Mesenteric fat pad (tissue), 1 donor: ENCODE measurements around the gene TNS2. TPM values are rescaled to one million over a fixed set of nuclear protein-coding genes. Genes with fewer than 3 reads are reported as not detected.

Experiments used
- DNase-seq: peaks from one replicate; pipeline ENCODE4 v3.0.0-alpha.2; 2020; ENCODE audit warnings: low spot score
- total RNA-seq: library from RNA; stranded (reverse); fragmentation: NEBNext Ultra II Directional; extraction: Animal tissue kit (Norgen Biotek cat#: 25700); gene quantifications from one replicate; pipeline ENCODE4 v1.2.1, GENCODE V29; 2021
- donor health status: DM: yes; HTN: yes; CAD: no.

The TNS2 gene
- total RNA-seq, 1 donor from 2014 or later = 210 TPM

DNA sequence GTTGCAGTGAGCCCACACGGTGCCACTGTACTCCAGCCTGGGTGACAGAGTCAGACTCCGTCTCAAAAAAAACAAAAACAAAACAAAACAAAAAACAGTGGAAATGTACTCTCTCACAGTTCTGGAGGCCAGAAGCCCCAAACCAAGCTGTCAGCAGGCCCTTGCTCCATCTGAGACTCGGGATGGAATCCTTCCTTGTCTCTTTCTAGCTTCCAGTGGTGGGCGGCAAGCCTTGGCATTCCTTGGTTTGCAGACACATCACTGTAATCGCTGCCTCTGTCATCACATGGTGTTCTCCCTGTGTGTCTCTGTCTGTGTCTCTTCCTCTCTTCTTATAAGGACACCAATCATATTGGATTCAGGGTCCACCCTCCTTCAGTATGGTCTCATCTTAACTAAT is 6.4 kb downstream of the TNS2 start:
- DNase-seq = no peak

DNA sequence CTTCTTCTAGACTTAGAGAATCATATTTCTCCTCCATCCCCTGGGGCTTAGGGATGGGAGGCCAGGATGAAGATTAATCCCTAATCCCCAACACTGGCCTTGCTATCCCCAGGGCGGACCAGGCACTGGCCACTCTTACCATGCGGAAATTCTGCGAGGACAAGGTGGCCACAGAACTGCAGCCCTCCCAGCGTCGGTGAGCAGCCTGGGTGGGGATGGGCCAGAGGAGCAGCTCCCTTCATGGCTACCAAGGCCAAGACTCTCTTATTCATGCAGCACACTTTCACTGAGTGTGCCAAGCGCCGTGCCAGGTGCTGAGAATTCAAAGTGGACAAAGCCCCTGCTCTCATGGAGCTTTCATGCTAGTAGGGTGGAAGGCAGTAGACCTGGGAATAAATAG is 7.0 kb downstream of the TNS2 start:
- DNase-seq = peak; percentile 87

DNA sequence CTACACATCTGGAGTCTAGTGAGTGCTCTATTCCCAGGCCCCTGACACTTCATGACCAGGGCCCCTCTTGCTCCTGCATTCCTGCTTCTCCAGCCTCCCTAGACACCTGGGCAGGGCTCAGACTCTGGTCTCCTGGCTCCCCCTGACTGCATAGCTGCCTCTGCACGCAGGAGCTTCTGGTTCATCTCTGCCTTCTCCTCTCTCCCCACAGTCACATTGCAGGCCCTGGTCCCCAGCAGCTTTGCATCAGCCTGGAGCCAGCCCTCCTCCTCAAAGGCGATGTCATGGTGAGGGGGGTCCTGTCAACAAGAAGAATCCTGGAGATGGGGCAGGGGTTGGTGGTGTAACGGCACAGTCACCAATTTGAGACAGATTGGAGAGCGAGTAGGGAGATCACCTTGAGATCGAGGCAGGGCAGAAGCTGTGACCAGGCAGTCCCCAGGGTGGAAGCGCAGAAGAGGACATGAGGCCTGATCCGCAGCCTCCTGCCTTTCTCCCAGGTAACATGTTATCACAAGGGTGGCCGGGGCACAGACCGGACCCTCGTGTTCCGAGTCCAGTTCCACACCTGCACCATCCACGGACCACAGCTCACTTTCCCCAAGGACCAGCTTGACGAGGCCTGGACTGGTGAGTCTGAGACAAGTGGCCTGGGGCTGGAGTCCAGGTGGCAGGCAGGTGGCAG is 8.1 kb downstream of the TNS2 start:
- peak; percentile 85 for DNase-seq

DNA sequence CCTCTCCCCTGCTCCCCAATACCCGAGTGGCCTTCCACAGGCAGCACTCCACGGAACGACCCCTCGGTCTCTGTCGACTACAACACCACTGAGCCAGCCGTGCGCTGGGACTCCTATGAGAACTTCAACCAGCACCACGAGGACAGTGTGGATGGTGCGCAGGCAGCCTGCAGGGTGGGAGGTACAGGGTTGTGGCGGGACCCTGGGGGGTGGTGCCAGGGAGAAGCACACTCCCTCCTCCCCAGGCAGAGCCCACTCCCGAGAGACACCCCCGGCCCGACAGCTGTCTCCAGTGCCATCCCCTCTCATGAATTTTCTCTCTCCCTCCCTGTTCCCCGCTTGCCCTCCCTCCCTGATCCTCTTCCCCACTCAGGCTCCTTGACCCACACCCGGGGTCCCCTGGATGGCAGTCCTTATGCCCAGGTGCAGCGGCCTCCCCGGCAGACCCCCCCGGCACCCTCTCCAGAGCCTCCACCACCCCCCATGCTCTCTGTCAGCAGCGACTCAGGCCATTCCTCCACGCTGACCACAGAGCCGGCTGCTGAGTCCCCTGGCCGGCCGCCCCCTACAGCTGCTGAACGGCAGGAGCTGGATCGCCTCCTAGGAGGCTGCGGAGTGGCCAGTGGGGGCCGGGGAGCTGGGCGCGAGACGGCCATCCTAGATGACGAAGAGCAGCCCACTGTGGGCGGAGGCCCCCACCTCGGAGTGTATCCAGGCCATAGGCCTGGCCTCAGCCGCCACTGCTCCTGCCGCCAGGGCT is 9.0 kb downstream of the TNS2 start:
- DNase-seq = no peak

DNA sequence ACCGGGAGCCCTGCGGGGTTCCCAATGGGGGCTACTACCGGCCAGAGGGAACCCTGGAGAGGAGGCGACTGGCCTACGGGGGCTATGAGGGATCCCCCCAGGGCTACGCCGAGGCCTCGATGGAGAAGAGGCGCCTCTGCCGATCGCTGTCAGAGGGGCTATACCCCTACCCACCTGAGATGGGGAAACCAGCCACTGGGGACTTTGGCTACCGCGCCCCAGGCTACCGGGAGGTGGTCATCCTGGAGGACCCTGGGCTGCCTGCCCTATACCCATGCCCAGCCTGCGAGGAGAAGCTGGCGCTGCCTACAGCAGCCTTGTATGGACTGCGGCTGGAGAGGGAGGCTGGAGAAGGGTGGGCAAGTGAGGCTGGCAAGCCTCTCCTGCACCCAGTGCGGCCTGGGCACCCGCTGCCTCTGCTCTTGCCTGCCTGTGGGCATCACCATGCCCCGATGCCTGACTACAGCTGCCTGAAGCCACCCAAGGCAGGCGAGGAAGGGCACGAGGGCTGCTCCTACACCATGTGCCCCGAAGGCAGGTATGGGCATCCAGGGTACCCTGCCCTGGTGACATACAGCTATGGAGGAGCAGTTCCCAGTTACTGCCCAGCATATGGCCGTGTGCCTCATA is 9.7 kb downstream of the TNS2 start:
- peak; percentile 87 for DNase-seq

DNA sequence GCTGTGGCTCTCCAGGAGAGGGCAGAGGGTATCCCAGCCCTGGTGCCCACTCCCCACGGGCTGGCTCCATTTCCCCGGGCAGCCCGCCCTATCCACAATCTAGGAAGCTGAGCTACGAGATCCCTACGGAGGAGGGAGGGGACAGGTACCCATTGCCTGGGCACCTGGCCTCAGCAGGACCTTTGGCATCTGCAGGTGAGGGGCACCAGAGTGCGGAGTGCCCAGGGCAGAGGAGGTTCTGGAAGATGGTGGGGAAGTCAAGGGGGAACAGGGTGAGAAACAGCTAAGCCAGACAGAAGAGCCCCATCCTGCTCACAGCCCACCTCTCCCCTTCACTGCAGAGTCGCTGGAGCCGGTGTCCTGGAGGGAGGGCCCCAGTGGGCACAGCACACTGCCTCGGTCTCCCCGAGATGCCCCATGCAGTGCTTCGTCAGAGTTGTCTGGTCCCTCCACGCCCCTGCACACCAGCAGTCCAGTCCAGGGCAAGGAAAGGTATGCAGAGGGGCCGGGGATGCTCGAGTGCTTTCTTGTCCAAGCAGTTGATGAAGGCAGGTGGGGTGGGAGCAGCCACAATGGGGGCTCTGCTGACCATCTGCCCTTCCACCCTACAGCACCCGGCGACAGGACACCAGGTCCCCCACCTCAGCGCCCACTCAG is 10.3 kb downstream of the TNS2 start:
- no peak for DNase-seq

DNA sequence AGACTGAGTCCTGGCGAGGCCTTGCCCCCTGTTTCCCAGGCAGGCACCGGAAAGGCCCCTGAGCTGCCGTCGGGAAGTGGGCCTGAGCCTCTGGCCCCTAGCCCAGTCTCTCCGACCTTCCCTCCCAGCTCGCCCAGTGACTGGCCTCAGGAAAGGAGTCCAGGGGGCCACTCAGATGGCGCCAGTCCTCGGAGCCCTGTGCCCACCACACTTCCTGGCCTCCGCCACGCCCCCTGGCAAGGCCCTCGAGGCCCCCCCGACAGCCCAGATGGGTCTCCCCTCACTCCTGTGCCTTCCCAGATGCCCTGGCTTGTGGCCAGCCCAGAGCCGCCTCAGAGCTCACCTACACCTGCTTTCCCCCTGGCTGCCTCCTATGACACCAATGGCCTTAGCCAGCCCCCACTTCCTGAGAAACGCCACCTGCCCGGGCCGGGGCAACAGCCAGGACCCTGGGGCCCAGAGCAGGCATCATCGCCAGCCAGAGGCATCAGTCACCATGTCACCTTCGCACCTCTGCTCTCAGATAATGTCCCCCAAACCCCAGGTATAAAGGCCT is 10.9 kb downstream of the TNS2 start:
- peak; percentile 88 for DNase-seq

DNA sequence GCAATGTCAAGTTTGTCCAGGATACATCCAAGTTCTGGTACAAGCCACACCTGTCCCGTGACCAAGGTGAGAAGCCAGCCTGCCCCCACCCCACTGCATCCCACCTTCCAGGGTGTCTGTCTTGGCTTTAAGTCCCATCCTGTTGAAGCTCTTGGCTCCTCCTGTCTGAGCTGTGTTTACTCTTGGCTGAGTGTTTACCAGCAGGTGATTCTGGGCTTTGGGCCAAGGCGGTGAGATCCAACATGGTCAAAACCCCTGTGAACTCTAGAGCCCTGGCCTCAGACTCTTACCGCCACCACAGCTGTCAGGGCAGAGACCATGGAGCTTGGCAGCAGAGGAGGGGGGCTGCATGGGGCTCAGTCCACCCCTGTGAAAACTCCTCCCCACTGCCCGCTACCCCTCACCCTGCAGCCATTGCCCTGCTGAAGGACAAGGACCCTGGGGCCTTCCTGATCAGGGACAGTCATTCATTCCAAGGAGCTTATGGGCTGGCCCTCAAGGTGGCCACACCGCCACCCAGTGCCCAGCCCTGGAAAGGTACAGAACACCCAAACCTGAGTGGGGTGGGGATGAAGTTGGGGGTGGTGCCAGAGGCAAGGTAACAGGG is 11.6 kb downstream of the TNS2 start:
- no peak for DNase-seq

DNA sequence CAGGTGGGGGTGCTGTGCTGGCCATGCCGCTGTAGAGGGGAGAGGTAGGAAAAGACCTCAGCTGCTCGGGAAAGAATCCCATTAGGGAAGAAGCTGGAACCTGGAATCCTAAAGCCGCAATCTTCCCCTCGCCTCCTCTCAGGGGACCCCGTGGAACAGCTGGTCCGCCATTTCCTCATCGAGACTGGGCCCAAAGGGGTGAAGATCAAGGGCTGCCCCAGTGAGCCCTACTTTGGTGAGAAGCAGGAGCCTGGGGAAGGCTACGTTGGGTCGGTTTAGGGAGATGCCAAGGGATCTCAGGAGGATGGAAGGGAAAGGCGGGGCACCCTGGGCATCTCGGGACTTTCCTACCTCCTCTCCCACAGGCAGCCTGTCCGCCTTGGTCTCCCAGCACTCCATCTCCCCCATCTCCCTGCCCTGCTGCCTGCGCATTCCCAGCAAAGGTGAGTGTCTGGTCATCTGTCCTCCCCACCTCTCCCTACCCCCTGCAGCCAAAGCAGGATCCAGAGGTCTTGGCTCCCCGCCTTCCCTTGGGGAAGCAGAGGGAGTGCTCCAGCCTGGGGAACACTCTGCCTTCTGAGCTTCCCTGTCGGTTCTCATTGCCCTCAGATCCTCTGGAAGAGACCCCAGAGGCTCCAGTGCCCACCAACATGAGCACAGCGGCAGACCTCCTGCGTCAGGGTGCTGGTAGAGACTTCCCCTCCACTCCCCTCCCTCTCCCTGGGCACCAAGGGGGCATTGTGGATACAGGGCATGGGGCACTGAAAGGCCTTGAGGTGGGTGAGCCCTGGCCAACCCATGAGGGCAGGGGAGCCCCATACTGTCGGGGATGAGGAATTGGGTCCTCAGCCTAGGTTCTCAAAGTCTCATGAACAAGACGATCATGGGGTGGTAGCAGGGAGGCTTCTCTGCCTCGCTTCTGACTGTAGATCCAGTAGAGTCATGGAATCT is 12.4 kb downstream of the TNS2 start:
- peak; percentile 87 for DNase-seq

DNA sequence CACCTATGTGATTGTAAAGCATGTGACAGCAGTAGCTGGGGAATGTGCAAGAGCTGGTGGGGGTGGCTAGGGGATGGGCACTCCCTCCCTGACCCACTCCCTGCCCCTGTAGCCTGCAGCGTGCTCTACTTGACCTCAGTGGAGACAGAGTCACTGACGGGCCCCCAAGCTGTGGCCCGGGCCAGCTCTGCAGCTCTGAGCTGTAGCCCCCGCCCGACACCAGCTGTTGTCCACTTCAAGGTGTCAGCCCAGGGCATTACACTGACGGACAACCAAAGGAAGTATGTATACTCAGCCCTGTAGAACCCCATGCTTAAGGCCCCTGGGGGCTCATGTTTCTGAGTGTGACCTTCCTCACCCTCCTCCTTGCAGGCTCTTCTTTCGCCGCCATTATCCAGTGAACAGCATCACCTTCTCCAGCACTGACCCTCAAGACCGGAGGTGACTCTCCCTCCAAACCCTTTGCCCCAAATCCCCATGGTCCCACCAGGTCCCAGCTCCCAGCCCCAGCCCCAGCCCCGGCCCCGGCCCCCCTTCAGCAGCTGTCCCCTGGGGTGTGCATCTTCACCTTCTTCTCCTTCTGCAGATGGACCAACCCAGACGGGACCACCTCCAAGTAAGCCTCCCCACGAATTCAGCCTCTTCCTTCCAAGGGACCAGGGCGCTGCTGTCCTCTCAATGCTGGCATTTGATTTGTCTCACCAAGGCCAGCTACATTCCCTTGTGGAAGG is 13.3 kb downstream of the TNS2 start:
- DNase-seq = peak; percentile 85

DNA sequence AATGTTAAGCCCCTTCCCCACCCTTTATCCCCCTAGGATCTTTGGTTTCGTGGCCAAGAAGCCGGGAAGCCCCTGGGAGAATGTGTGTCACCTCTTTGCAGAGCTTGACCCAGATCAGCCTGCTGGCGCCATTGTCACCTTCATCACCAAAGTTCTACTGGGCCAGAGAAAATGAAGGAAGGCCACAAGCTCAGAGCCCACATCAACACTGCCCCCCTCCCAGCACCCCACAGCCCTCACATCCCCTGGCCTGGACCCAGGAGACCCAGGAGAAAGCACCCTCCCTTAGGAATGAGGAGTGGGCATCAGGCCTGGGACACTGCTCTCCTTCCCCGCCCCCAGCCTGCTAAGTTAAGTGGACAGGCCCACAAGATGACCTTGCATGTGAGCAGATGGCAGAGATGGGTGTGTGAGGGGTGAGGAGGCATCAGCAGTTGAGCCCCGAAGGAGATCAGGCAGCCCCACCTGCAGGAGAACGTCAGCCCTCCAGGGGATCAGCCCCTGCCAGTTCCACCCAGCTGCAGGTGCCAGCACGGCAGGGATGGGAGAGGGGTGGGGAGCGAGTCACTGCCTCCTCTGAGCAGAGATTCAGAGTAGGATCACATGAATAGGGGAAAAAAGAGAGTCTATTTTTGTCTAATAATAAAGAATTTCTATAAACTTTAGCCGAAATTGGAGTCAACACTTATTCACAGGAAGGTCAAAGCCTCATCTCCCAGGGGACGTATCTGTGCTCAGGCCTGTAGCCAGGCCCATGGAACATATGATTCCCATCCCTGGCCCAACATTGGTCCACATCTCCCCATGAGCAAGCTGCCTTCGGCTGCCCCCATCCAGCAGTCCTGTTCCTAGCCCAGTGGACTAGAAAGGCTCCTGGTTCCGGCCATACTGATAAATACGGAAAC is 14.1 kb downstream of the TNS2 start:
- peak; percentile 89 for DNase-seq

DNA sequence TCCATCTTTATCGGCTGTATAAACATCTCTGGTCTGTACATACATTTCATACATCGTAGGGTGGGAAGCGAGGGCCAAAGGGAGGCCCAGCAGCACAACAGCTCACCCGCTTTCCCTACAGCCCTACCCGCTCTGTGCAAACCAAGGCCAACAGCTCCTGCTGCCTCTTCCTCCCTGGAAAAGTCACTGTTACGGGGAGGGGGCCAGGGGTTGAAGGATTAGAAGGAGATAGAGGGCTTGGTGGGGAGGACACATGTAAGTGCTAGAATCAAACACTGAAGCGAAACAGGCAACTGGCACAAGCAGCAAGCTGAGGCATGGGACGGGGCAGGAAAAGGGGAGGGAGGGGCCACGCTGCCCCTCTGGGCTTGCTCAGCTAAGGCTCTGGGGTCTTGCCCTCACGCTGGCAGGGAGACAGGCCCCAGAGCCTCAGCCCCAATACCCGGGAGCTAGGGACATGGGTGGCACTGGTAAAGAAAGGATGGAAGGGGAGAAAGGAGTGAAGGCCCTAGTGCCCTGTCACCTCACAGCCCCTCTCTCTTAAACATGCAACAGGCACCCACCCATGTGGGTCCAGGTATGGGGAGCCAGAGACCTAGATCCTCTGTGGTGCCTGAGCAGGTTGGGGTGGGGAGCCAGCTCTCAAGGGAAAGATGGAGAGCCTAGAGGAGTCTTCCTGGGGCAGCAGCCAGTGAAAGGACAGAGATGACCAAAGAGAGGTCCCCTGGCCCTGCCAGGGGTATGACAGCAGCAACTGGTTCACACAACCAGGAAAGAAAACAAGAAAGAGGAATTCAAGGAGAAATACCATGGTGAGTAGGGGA is 15.0 kb downstream of the TNS2 start:
- DNase-seq = peak; percentile 64

DNA sequence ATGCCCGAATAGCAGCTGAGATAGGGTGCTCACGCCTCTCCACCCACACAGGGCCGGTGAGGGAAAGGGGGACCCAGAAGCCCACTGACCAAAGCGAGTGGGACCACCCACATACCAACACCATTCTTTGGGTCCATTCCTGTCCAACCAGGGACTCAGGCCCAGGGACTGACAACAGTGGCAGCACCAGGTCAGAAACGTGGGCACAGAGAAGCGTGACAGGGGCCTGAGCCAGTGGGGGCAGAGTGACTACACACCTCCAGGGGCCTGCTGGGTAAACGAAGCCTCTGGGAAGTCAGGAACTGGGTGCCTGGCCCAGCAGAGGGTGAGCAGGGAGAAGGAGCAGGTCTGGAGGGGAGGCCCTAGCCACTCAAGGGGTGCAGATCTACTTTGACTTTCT is 15.6 kb downstream of the TNS2 start:
- DNase-seq = peak; percentile 75

DNA sequence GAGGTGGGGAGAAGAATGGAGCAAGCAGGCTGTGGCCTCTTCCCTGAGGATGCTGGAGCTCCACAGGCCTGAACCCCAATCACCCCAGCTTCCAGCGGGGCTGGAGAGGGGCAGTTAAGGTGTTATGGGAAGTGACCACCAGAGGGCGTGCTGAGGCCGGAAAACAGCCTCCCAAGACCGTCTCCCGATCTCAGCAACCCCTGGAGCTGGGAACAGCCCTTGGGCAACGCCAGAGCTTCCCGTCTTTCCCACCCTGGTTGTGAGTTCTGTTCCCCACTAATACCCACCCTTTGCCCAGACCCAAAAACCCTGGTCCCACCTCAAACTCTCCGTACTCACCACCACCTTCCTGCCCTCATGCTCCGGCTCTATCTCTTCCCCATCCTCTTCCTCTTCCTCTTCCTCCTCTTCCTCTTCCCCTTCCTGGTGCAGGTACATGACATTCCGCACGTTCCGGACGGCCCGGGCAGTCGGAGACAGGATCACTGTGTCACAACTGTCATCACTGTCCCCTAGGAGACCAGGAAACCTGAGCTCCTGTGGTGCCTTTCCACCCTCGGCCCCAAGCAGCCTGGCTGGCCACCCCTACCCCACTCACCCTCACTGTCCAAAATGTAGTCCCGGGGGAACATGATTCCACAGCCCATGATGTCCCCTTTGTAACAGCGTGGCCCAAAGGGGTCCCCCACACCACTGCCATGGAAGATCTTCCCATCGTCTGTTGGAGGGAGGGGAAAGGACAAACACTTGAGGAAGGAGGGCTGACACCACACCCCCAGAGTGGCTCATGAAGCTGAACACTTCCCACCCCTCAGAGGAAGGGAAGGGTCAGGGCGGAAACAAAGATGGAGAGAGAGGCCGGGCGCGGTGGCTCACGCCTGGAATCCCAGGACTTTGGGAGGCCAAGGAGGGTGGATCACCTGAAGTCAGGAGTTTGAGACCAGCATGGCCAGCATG is 16.4 kb downstream of the TNS2 start:
- peak; percentile 93 for DNase-seq

DNA sequence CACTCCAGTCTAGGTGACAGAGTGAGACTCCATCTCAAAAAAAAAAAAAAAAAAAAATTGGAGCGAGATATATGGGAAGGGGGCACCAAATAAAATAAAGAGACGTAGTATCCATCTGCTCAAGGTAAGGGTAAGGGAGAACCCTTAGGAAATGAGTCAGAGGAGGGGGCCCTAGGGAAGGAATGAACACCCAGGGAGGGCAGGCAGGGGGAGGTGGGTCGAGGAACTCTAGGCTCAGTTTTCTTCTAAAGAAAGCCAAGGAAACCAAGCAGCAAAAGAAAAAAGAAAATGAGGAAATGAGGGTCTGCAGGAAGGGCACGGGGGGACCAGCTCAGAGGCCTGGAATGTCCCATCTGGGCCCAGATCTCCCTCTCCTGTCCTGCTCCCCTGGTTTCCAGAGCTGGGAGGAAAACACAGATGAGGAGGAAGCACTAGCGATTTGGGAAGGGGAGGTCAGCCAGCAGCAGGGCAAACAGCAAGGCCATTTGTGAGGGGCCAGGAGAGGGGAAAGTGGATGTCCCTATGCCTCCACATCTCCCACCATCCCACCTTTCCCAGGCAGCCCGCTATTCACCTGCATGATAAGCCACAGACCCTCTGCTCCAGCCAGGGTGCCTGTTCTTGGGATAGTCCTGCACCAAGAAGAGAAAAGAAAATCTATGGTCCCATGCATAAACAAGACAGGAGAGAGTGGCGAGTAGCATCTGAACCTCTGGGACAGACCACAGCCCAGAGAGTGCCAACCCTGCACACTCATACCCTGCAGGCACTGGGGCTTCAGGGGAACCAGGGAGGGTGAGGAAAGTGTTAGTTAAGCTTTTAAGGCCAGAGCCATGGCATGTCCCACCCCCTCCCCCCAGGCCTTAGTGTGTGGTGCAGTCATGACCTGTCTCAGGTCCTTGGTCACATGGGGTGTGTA is 17.5 kb downstream of the TNS2 start:
- peak; percentile 68 for DNase-seq
